ENCODE measurements around the gene KSR2.
A peak's percentile ranks its signal among the peaks of the same experiment; 100 is the strongest.
"Not testable (repeated sequence)": the region's sequence is repeated elsewhere in the genome, so short reads cannot be mapped to it uniquely, and the experiment has no call there.

KSR2 gene

DNA sequence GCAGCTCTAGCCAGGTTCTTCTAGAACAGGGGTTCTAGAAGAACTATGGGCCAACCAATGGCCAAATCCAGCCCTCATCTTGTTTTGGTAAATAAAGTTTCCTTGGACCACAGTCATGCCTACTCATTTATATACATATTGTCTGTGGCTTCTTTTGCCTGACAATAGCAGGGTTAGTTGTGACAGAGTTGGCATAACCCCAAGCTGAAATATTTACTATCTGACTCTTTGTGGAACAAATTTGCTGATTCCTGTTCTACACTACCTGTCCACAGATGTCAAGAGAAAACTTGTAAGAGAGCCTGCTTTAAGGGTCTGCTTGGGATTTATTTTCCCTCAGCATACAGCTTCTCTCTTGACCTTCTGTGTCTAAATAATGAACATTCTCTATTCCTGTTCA is 289.0 kb downstream of the KSR2 start:
- DNase-seq, result no peak

DNA sequence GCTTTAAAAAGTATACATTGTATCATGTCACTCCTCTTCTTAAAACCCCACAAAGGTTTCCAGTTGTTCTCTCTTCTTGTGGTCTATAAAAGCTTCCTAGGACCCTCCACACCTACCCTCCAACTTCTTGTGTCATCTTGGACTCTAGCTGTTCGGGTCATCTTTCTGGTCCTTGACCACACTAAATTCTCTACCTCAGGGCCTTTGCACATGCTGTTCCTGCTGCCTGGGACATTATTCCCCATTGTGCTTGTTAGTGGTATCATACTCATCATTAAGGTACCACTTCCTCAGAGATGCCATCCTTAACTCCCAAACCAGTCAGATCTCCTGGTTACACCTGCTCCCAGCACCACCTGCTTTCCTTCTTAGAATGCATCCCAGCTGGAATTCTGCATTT is 294.0 kb downstream of the KSR2 start:
- DNase-seq, result no peak

DNA sequence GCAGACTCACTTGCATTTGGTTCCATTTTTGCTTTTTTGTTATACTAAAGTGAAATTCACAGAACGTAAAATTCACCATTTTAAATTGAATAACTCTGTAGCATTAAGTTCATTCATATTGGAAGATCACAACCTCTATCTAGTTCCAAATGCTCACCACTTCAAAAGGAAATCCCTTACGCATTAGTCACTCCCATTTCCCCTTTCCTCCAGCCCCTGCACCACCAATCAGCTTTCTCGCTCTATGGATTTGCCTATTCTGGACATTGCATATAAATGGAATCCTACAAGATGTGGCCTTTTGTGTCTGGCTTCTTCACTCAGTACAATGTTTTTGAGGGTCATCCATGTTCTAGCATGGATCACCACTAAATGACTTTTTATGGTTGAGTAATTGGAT is 294.5 kb downstream of the KSR2 start:
- DNase-seq, result no peak

DNA sequence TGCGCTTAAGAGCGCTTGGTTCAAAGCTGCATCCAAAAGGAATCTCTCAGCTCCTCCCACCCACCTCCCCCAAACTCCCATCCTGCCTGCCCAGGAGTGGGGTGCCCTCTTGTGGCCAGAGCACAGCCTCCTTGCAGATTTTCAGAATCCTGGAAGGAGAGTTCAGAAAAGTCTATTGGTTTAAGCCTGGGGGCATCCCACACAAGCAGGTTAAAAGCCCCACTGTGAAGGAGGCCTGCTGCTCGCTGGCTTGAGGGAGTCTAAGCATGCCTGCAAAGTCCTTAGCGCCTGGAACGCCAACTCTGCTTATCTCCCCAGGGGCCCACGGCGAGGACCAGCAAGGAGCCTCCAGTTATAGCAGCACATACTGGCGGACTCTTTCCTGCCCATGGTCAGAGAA is 297.1 kb downstream of the KSR2 start:
- DNase-seq, result peak; percentile 7

DNA sequence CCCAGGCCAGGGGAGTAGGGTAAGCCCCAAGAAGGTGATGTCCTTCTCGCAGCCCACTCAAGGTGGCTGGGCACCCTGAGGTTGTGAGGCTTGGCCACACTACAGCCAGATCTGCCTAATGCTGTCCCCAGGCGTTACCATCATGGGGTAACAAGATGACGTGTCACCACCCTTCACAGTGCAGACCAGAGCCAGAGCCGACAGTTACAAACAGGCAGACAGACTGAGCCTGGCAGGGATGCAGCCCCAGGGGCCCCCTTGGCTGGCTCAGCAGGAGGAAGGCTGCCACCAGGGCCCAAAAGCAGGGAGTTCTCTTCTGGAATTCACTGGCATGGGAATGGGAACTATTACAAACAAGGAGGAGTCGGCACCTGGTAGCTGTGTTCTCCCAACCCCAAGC is 304.6 kb downstream of the KSR2 start:
- no peak for DNase-seq

DNA sequence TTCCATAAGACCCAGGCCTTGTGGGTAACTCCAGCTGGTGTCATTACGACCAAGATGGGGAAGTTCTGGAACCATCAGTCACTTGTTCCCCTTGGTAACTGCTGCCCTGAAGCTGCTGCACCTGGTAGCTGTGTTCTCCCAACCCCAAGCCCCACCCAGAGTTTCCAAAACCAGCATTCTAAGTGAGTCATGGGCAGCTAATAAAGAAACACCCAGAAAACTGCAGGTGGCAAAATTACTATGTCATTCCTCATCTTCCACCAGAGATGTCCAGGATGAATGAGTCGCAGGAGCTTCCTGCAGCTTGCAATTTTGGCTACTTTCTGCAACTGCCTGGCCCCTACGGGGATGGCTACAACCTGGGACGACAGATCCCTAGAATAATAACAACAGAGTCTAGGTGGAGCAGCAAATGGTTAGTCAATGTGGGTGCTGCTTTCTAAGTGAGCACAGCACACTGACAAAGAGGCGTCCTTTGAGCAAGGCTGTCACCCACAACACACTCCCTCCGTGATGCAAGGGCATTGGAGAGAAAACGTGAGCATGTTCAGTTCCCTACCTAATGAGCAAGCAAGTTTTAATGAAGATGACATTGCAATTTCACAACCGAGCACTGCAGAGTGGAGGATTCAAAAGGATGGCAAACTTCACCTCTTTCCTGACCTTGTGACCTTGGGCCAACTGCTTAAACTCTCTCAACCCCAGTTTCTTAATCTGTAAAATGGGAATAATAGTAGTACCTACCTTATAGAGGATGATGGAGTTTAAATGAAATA is 306.0 kb downstream of the KSR2 start:
- DNase-seq, result no peak

DNA sequence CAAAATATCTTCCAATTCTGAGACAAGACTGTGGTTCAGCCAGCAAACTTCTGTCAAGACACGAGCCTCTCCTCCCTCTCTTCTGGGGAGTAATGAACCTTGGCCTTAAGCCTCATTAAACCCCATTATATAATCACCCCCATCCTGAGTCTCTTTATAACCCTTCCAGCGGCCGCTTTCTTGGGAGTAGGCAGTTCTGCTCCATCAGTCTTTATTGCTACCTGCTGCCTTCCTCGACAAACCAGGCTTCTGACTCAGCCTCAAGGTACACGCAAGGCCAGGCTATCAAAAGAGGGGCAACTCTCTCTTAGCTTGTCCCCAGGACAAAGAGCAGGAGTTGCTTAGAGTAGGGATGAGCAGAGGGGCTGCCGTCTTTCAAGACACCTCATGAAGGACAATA is 306.6 kb downstream of the KSR2 start:
- DNase-seq, result no peak

DNA sequence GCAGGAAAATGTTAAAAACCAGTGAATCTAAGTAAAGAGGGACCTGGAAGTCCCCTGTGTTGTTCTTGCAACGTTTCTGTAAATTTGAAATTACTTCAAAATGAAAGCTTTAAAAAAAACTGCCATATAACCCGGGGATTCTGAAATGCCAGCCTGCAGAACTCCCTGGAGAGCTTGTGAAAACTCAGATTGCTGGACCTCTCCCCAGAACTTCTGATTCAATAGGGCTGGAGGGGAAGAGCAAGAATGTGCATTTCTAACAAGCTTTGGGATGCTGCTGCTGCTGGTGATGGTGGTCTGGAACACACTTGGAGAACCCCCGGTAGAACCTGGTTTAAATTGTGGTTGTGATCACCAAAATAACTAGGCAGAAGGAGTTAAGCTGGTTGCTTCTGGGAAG is 307.3 kb downstream of the KSR2 start:
- no peak for DNase-seq

DNA sequence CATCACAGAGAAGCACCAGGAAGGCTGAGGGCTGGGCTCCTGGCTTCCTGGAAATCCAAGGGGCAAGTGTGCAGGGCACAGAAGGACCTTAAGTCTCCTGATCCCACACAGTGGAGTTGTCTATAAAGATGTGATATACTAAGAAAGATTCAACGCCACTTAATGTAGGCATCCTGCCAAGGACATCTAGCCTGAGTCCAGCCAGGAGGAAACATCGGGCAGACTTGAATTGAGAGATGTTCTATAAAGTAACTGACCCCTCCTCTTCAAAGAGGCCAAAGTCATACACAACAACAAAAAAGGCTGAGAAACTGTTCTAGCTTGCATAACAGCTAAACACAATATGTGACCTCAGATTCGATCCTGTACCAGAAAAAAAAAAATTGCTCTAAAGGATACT is 307.9 kb downstream of the KSR2 start:
- no peak for DNase-seq

DNA sequence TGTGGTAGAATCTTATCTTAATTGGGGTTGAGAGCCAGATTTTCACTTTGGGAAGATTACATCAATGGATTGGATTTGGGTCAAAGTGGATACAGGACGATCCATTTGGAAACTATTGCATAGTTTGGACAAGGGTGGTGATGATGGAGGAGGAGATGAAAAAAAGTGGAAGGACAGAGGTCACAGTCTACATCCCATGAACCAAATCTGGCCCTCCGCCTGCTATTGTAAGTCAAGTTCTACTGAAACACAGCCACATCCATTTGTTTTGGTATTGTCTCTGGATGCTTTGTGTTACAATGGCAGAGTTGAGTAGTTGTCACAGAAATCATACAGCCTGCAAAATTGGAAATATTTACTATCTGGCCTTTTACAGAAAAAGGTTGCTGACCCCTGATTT is 310.6 kb downstream of the KSR2 start:
- DNase-seq, result no peak

DNA sequence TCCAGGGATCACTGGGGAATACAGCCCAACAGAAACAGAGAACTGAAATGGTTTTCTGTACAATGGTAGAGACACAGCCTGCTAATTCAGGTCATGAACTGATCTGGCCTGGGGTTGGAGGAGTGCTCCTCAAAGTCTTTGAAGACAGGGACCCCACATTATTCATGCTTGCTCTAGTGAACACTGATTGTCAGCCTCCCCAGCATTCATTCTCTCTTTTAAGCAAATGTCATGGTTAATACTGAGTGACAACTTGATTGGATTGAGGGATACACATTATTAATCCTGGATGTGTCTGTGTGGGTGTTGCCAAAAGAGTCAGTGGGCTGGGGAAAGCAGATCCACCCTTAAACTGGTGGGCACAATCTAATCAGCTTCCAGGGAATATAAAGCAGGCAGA is 319.0 kb downstream of the KSR2 start:
- DNase-seq, result no peak

DNA sequence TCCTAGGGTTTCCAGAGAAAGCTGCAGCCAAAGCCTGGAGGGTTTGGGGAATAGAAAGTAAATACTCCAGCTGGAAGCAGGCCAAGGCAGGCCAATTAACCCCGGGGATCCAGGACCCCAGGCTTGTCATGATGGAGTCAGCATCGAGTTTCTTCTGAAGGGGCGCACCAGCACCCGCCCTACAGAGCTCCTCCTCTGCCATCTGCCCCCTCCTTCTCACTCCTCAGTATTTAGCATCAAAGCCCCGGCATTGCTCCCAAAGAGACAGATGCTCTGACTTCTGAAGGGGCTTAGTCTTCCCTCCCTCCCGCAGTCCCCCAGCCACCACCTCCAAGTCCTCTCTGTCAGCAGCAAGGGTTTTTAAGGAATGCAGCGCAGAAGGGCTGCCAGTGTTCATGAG is 322.3 kb downstream of the KSR2 start:
- DNase-seq, result no peak

DNA sequence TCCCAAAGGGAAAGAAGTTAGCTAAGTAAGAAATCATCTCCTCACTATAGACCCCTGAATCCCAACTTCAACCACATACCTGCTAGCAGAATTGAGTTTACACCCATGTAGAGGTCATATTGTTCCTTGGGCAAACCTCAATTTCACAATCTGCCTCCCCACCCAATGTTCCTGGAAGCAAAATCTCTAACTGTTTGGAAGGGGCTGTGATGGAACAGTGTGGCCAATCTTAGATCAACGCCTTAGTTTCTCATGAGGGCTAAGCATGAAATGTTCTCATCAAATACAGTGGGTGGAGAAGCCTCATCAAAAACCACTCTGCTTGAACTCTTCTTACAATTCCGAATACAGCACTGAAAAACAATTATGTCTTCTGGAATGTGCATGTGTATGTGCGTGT is 323.3 kb downstream of the KSR2 start:
- no peak for DNase-seq

DNA sequence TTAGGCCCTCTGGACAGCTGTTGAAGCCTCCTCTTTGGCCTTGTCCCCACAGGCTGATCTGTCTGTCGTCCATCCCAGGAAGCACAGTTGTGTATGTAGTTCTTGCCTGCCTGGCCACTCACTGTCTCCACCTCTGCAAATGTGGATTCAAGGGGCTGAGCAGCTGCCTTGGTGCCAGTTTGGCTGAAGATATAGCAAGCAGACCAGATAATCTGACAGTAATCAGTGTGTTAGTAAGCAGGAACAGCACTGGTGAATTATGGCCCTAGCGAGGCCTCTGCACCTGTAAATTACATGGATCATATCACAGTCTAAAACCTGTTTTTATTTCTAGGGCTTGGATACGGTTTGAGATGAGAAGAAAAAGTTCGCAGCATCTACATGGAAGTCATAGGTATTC is 324.8 kb downstream of the KSR2 start:
- DNase-seq, result no peak

DNA sequence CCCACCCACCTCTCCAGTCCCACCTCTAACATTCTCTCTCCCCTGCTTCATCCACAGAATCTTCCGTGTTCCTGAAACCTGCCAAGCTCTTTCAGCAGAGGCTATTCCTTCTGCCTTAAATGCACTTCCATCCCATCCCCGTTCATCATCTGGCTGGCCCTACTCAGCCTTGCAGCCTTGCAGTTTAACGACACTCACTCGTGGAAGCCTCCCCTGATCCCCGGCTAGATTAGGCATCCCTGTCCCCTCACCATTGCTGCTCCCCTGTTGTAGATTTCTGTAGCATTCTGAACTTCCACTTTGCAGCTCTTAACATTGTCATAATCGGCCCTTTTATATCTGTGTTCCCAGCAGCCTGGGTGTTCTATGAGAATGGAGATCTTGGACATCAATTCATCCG is 326.9 kb downstream of the KSR2 start:
- DNase-seq, result no peak

DNA sequence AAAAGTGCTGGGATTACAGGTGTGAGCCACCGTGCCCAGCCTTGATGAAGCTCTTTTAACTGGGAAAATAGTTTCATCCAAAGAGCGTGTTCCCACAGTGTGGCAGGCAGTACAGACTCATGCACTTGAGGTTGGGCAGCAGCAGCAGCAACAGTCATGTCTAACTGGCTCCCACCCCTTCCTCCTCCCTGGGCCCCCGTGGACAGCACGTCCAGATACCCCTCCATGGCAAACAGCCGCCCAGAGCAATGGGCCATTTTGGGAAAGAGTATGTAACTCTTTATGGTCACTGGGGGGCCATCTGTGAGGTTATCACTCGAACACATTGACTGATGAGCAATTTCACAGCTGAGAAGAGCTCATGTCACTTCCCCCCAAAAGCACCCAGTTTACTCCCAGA is 328.3 kb downstream of the KSR2 start:
- no peak for DNase-seq

DNA sequence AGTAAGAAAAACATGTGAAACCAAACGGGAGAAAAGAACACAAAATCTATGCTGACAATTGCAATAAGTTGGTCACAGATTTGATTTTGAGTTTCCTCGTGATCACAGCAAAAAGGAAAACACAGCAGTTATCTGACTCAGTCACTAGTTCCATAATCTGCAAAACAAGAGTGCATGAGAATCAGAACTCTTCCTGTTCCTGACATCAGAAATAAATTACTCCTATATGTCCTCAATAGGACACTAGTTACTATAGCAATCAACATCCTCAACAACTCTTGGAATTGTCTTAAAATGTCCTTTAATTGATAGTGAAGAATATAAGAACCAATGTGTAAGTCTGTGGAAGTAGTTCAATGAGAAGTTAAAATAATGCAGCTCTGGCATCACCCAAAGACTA is 339.3 kb downstream of the KSR2 start:
- DNase-seq, result no peak

DNA sequence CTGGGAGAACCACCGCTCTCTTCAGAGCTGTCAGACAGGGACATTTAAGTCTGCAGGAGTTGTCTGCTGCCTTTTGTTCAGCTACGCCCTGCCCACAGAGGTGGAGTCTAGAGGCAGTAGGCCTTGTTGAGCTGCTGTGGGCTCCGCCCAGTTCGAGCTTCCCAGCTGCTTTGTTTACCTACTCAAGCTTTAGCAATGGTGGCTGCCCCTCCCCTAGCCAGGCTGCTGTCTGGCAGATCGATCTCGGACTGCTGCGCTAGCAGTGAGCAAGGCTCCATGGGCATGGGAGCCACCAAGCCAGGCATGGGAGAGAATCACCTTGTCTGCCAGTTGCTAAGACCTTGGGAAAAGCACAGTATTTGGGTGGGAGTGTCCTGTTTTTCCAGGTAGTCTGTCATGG is 340.1 kb downstream of the KSR2 start:
- DNase-seq, result not testable (repeated sequence)

DNA sequence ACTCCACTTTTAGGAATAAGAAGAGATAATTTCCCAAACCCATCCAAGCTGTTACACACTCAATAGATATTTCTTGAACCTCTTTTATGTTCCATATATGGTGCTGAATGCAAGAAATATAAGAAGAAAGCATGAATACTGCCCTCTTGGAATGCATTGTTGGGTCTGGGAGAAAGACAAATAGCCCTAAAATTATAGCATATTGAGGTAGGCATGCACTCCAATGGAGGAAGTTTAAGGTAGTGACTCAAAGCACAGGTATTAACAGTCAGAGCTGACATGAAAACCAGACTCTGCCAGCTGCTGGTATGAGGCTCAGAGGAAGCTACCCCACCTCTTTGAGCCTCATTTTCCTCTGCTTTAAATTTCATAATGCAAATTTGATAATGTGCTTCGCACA is 346.0 kb downstream of the KSR2 start:
- no peak for DNase-seq

DNA sequence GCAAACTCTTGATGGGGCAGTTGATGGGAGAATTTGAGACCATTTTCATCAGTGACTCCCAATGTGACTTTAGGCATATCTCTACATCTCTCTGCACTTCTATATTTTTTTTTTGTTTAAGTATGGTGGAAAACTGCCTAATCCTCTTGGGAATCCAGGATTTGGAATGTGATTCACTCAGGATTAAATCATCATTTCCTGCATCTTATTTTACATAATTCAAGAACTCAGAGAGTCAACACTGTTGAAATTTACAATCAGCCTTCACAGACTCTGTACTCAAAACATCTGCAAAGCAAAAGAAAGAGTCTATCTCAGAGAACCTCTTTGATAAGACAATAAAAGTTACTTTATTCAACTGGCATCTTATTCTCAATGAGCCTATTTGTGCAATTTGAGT is 346.7 kb downstream of the KSR2 start:
- DNase-seq, result no peak

DNA sequence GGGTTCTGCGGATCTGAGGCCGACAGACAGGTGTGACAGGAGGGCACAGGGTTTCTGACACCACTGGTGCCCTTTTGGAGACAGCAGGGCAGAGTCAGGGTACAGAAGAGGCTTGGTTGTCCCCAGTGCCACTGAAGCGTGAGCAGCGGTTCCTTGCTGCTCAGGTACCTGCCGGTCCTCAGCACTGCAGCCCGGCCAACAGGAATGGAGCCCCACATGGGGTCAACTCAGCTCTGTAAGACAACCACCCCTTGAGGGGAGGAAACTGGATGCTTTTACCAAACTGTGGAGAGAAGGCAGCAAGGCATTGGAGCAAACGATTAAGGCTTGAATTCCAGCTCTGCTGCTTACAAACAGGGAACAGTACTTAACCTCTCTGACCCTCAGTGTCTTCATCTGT is 361.0 kb downstream of the KSR2 start:
- DNase-seq, result no peak

DNA sequence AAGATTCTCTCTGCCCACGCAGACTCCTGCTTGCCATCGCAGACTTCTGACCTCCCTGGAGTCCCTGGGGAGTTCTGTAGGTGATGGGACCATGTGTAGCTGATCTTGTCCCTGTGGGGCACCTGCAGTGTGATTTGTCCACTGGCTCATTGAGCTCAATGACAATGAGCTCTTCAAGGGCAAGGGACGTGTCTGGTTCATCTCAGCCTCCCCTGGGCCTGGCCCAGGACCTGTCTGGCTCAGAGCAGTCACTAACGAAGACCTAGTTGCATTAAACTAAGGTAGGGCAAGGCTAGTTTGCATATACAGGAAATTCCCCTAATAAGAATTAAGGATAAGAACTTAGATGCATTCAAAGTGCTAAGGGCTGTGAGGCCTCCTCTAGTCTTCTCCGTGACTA is 361.8 kb downstream of the KSR2 start:
- DNase-seq, result no peak

DNA sequence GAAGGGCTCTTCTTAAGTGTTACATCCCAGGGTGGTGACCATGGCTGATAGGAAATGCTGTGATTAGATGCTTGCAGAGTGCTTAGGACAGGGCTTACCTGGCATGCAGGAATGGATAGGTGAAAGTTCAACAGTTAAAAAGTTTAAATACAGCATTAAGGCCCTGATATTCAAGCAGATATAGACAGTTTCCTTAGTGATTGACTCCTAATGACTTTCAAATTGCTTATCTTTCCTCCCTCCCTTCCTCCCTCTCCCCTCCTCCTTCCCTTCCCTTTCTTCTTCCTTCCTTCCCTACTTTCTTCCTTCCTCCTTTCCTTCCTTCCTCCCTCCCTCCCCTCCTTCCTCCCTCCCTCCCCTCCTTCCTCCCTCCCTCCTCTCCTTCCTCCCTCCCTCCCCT is 362.8 kb downstream of the KSR2 start:
- DNase-seq, result no peak

DNA sequence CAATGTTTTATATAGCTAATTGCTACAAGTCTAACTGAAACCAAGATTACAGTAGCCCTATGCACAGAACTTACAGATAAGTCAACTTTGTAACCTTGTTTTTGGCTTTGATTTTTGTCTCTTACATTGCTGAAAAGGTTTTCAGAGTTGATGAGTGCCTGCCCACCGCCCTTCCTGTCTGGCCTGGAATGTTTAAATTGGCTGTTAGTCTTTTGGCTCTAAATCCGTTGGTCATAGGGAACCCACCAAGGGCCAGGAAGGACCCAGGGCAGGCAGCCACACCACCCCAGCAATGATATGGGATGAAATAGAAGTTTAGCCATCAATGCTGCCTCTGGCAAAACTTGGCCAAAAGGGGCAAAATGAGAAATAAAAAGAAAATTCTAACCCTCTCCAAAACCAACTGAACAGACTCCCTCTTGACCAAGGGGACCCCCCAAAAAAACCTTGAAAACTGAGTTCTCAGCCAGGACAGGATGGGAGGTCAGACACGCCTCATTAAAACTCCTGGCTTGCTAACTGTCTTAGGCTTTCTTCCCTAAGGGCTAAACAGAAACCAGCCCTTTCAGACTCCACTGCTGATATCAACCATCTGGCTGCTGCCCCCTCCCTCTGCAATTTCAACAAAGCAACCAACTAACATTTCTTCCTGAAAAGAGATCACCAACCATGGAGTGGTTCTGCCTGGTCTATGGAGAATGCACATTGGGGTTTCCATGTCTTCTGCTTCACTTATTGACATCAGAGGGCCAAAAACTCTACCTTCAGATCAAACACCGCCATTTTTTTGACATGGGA is 365.3 kb downstream of the KSR2 start:
- DNase-seq, result no peak

DNA sequence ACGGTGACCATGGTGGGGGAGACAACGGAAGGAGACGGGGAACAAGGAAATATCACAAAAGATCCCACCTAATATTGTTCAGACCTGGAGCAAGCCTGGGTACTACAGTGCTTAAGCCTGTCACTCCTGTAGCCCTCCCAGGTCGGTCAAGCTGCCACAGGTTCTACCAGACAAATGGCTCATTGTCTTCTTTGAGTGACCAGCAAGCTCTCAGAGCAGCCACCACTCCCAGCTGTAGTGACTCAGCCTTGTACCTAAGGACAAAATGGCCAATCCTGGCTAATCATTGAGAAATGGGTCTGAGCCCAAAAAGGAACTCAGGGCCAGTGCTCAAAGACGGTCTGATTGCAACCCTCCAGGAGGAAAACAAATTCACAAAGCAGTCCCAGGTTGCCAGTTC is 368.9 kb downstream of the KSR2 start:
- DNase-seq, result no peak

Data from activated CD4-positive, alpha-beta T cell treated with anti-CD3 and anti-CD28 coated beads, Interleukin-2, amount 50 U/mL, for 16 hours (primary cell).